ENCODE data around the gene INO80E. TPM values are rescaled to one million over a fixed set of nuclear protein-coding genes. Genes with fewer than 3 reads are reported as not detected.

INO80E gene
- total and polyA plus RNA-seq, 9 donors: 23.8 to 81.6 (median 55.5) TPM

GRCh38 chr16:30052671-30053372 lies 56.8 kb downstream of the INO80E start:
- Histone ChIP-seq H3K9me3 (no peaks in the 10 kb centered on the region), H3K36me3 (no peaks in the 10 kb centered on the region), H3K4me3 (peak overlapping the region; percentile 57), H3K4me1 (ENCODE audit: insufficient read depth) (peaks cover 3% of the 10 kb centered on the region), H3K27ac (no peak overlapping the region), H3K27me3 (no peaks in the 10 kb centered on the region)
- peak; percentile 93 to 96 (median 95) for DNase-seq
- TF ChIP-seq CTCF (IDR thresholded peaks at IDR 0.05): no peak
- no peak for TF ChIP-seq POLR2A (IDR thresholded peaks at IDR 0.05)
- TF ChIP-seq EP300 (IDR thresholded peaks at IDR 0.05): no peak
- intact Hi-C loops (cut with DNase I): loop anchor here in 1 of 4 donors (10.0 kb wide), 1 partner anchor 482 kb away; the partner anchor contains the start of gene ZNF747
- WGBS, 3 donors: 3 to 6% (median 3%) methylated on average over 35 to 58 of the region's 58 CpGs

- TF ChIP-seq POLR2A (IDR thresholded peaks at IDR 0.05): no peak
- TF ChIP-seq EP300 (IDR thresholded peaks at IDR 0.05): no peak
- TF ChIP-seq CTCF (IDR thresholded peaks at IDR 0.05): no peak
- WGBS, 3 donors: 3 to 5% (median 4%) methylated on average over 19 of the region's 19 CpGs
- DNase-seq: no peak
- Histone ChIP-seq H3K4me3 (peak overlapping the region; percentile 57), H3K4me1 (ENCODE audit: insufficient read depth) (peaks cover 3% of the 10 kb centered on the region), H3K27ac (no peak overlapping the region), H3K9me3 (no peaks in the 10 kb centered on the region), H3K27me3 (no peaks in the 10 kb centered on the region), H3K36me3 (no peaks in the 10 kb centered on the region)
- intact Hi-C loops (cut with DNase I): loop anchor here in 1 of 4 donors (10.0 kb wide), 1 partner anchor 481 kb away; the partner anchor contains the start of gene ZNF747
Observed at GRCh38 chr16:30053376-30054015, 57.5 kb downstream of the INO80E start.

- Histone ChIP-seq H3K36me3 (no peaks in the 10 kb centered on the region), H3K9me3 (no peaks in the 10 kb centered on the region), H3K27me3 (no peaks in the 10 kb centered on the region), H3K4me3 (no peak overlapping the region), H3K27ac (no peak overlapping the region), H3K4me1 (ENCODE audit: insufficient read depth) (peaks cover 3% of the 10 kb centered on the region)
- intact Hi-C loops (cut with DNase I): loop anchor here in 1 of 4 donors (10.0 kb wide), 1 partner anchor 480 kb away; the partner anchor contains the start of gene ZNF747
- TF ChIP-seq POLR2A (IDR thresholded peaks at IDR 0.05) (no peak), EP300 (IDR thresholded peaks at IDR 0.05) (no peak), CTCF (IDR thresholded peaks at IDR 0.05) (no peak)
- no peak for DNase-seq
- 77 to 79% (median 79%) methylated on average over 8 of the region's 8 CpGs for WGBS, 3 donors
Observed at GRCh38 chr16:30054451-30054850, 58.4 kb downstream of the INO80E start.

- no peak overlapping the region for H3K27ac ChIP-seq
- H3K4me1 ChIP-seq (ENCODE audit: insufficient read depth): peaks cover 3% of the 10 kb centered on the region
- no peaks in the 10 kb centered on the region for H3K9me3 ChIP-seq
- H3K4me3 ChIP-seq: no peak overlapping the region
- H3K36me3 ChIP-seq: no peaks in the 10 kb centered on the region
- no peak for DNase-seq
- WGBS, 3 donors: 49 to 55% (median 54%) methylated on average over 10 of the region's 10 CpGs
- intact Hi-C loops (cut with DNase I): loop anchor here in 1 of 4 donors (10.0 kb wide), 1 partner anchor 480 kb away; the partner anchor contains the start of gene ZNF747
- TF ChIP-seq CTCF (IDR thresholded peaks at IDR 0.05) (no peak), POLR2A (IDR thresholded peaks at IDR 0.05) (no peak), EP300 (IDR thresholded peaks at IDR 0.05) (no peak)
- H3K27me3 ChIP-seq: no peaks in the 10 kb centered on the region
Observed at GRCh38 chr16:30054959-30055553, 59.0 kb downstream of the INO80E start.

Data from ovary (tissue), 9 donors.